Bronchial epithelial cell (primary cell): ENCODE results near the gene SLC5A11. TPM values are rescaled to one million over a fixed set of nuclear protein-coding genes. Genes with fewer than 3 reads are reported as not detected.

Source experiments
- DNase-seq: peaks from one replicate; pipeline ENCODE4 v3.0.0-alpha.2; 2010; ENCODE audit warnings: low read depth
- FAIRE-seq: peaks from 2 replicates; lab custom pipeline; 2011; peaks lifted over from hg19 to GRCh38; lab: Jason Lieb, UNC
- H3K27me3 ChIP-seq: 2 replicates; pipeline ENCODE4 v1.5.1; 2011; ENCODE audit warnings: low read length; ENCODE audit not compliant: control insufficient read depth, insufficient read depth
- H3K36me3 ChIP-seq: 2 replicates; pipeline ENCODE4 v1.5.1; 2011; ENCODE audit warnings: low read length; ENCODE audit not compliant: control insufficient read depth, insufficient read depth
- H3K4me3 ChIP-seq: 2 replicates; pipeline ENCODE4 v1.5.1; 2011; ENCODE audit warnings: mild to moderate bottlenecking, low read depth, low read length, control low read depth
- CTCF ChIP-seq: IDR thresholded peaks from 2 replicates; pipeline ENCODE4 v1.5.1; 2011; ENCODE audit warnings: mild to moderate bottlenecking, moderate library complexity, low read length, control low read depth, inconsistent platforms; ENCODE audit not compliant: insufficient read depth, severe bottlenecking
- total RNA-seq: library from RNA; depleted of rRNA; stranded (reverse); fragments of >200 nt; gene quantifications from 2 replicates; pipeline ENCODE4 v1.2.1, GENCODE V29; 2014

The SLC5A11 gene
- total RNA-seq, 1 donor from 2014 or later, result not detected

GRCh38 chr16:24925163-24925562 is 79.4 kb downstream of the SLC5A11 start:
- no peak for FAIRE-seq
- Histone ChIP-seq H3K27me3 (no peaks in the 10 kb centered on the region), H3K4me3 (no peak overlapping the region), H3K36me3 (peaks cover 7% of the 10 kb centered on the region)
- no peak for DNase-seq
- no peak for TF ChIP-seq CTCF

GRCh38 chr16:24929409-24929808 is 83.6 kb downstream of the SLC5A11 start:
- FAIRE-seq, result no peak
- no peaks in the 10 kb centered on the region for H3K27me3 ChIP-seq
- TF ChIP-seq CTCF, result no peak
- DNase-seq, result no peak
- peaks cover 14% of the 10 kb centered on the region for H3K36me3 ChIP-seq
- H3K4me3 ChIP-seq, result no peak overlapping the region

- FAIRE-seq (no peak), DNase-seq (no peak)
- peaks cover 15% of the 10 kb centered on the region for H3K36me3 ChIP-seq
- no peak for TF ChIP-seq CTCF
- no peak overlapping the region for H3K4me3 ChIP-seq
- no peaks in the 10 kb centered on the region for H3K27me3 ChIP-seq
Observed at GRCh38 chr16:24930440-24930839, 84.7 kb downstream of the SLC5A11 start.

- H3K4me3 ChIP-seq, result no peak overlapping the region
- FAIRE-seq (no peak), DNase-seq (no peak)
Observed at GRCh38 chr16:24931091-24931490, 85.3 kb downstream of the SLC5A11 start.

GRCh38 chr16:24935336-24935735 is 89.6 kb downstream of the SLC5A11 start:
- Histone ChIP-seq H3K4me3 (no peak overlapping the region), H3K36me3 (peaks cover 21% of the 10 kb centered on the region), H3K27me3 (no peaks in the 10 kb centered on the region)
- no peak for FAIRE-seq
- no peak for TF ChIP-seq CTCF
- DNase-seq, result no peak

More at GRCh38 chr16:24931091-24931490, 85.3 kb downstream of the SLC5A11 start:
- H3K27me3 ChIP-seq, result no peaks in the 10 kb centered on the region
- H3K36me3 ChIP-seq, result peaks cover 15% of the 10 kb centered on the region
- no peak for TF ChIP-seq CTCF

GRCh38 chr16:24936151-24936550 is 90.4 kb downstream of the SLC5A11 start:
- peaks cover 16% of the 10 kb centered on the region for H3K36me3 ChIP-seq
- no peak for TF ChIP-seq CTCF
- H3K4me3 ChIP-seq, result no peak overlapping the region
- FAIRE-seq (no peak), DNase-seq (no peak)
- no peaks in the 10 kb centered on the region for H3K27me3 ChIP-seq
